ENCODE data around the gene XRN2. TPM values are rescaled to one million over a fixed set of nuclear protein-coding genes. Genes with fewer than 3 reads are reported as not detected.

XRN2 gene
- total RNA-seq, 2 experiments from 2014 or later = 48.5 to 48.9 TPM

DNA sequence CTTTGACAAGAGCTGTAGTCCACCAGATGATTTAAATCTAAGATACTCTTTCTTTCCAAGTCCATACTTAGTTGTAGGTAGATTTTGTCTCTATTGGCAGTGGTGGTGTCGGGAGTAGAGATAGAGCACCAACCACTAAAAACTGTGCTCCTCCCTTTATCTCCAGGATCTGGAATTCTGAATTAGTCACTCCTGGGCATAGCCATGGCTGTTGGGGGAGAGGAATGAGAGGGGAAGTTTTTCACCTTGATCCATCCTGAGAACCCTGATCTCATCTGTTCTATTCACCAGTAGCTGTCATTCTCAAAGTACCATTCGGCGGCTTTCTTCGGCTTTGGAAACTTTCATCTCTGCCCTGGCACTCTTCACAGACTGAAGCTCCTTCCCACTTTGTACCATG lies 129.8 kb downstream of the XRN2 start:
- POLR2A ChIA-PET = no interaction called here
- no peak overlapping the region for H3K27ac ChIP-seq (ENCODE audit: low read depth in 1 of 2, low read length in 2 of 2)
- Mint-ChIP-seq H3K36me3 (ENCODE audit: low read depth) (no peaks in the 10 kb centered on the region), H3K27ac (no peak overlapping the region), H3K27me3 (peaks cover 69% of the 10 kb centered on the region), H3K9me3 (no peaks in the 10 kb centered on the region), H3K4me1 (ENCODE audit: low read depth) (no peaks in the 10 kb centered on the region), H3K4me3 (no peak overlapping the region)
- no peaks in the 10 kb centered on the region for H3K4me1 ChIP-seq (ENCODE audit: insufficient read depth, low read length)
- H3K36me3 ChIP-seq (ENCODE audit: insufficient read depth, low read length) = no peaks in the 10 kb centered on the region
- no peak overlapping the region for H3K4me3 ChIP-seq (ENCODE audit: low read length)
- TF ChIP-seq, protein P1, sequence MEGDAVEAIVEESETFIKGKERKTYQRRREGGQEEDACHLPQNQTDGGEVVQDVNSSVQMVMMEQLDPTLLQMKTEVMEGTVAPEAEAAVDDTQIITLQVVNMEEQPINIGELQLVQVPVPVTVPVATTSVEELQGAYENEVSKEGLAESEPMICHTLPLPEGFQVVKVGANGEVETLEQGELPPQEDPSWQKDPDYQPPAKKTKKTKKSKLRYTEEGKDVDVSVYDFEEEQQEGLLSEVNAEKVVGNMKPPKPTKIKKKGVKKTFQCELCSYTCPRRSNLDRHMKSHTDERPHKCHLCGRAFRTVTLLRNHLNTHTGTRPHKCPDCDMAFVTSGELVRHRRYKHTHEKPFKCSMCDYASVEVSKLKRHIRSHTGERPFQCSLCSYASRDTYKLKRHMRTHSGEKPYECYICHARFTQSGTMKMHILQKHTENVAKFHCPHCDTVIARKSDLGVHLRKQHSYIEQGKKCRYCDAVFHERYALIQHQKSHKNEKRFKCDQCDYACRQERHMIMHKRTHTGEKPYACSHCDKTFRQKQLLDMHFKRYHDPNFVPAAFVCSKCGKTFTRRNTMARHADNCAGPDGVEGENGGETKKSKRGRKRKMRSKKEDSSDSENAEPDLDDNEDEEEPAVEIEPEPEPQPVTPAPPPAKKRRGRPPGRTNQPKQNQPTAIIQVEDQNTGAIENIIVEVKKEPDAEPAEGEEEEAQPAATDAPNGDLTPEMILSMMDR (IDR thresholded peaks at IDR 0.05) = no peak
- intact Hi-C loops (cut with DNase I, micrococcal nuclease) = no loop called here
- ATAC-seq (ENCODE audit: poor library complexity) = no peak
- H3K27me3 ChIP-seq (ENCODE audit: control insufficient read depth in 1 of 2, insufficient read depth in 2 of 2, low read length in 2 of 2) = peaks cover 5 to 10% of the 10 kb centered on the region in 2 experiments
- no peak for DNase-seq
- H3K9me3 ChIP-seq (ENCODE audit: control insufficient read depth in 1 of 2, insufficient read depth in 1 of 2, low read length in 2 of 2) = no peaks in the 10 kb centered on the region
- CTCF ChIA-PET = no interaction called here

DNA sequence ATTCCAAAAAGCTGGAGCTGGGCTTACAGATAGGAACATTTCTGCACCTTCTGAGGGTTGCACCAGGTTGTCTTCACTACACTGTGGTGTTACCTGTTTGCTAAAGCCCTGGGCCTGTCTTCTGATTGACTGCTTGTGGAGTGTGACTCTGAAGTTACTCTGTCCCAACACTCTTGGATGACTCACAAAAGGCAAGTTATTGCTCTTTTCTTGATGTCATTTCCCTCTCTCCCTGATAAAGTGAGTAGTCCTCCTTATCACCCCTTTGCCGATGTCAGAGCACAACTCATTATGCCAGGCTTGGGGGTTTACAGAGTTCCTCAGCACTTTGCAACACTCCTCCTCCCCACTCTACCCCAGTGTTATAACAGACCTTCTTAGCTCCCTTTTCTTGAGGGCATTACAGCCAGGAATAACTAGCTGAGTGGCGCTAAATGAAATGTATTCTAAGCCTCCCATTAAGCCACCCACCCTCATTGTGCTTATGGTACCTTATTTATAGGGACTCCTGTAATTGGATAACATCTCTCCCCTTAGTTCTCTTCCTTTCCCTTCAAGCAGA lies 130.3 kb downstream of the XRN2 start:
- ATAC-seq (ENCODE audit: poor library complexity) = no peak
- Mint-ChIP-seq H3K4me1 (ENCODE audit: low read depth) (no peaks in the 10 kb centered on the region), H3K36me3 (ENCODE audit: low read depth) (no peaks in the 10 kb centered on the region), H3K4me3 (no peak overlapping the region), H3K9me3 (no peaks in the 10 kb centered on the region), H3K27ac (no peak overlapping the region), H3K27me3 (peaks cover 66% of the 10 kb centered on the region)
- no peak for DNase-seq
- POLR2A ChIA-PET = no interaction called here
- H3K27me3 ChIP-seq (ENCODE audit: control insufficient read depth in 1 of 2, insufficient read depth in 2 of 2, low read length in 2 of 2) = peaks cover 5 to 10% of the 10 kb centered on the region in 2 experiments
- intact Hi-C loops (cut with DNase I, micrococcal nuclease) = no loop called here
- H3K4me3 ChIP-seq (ENCODE audit: low read length) = no peak overlapping the region
- H3K27ac ChIP-seq (ENCODE audit: low read depth in 1 of 2, low read length in 2 of 2) = no peak overlapping the region
- CTCF ChIA-PET = no interaction called here
- TF ChIP-seq, protein P1 (IDR thresholded peaks at IDR 0.05) = no peak
- no peaks in the 10 kb centered on the region for H3K9me3 ChIP-seq (ENCODE audit: control insufficient read depth in 1 of 2, insufficient read depth in 1 of 2, low read length in 2 of 2)
- no peaks in the 10 kb centered on the region for H3K36me3 ChIP-seq (ENCODE audit: insufficient read depth, low read length)
- H3K4me1 ChIP-seq (ENCODE audit: insufficient read depth, low read length) = no peaks in the 10 kb centered on the region

DNA sequence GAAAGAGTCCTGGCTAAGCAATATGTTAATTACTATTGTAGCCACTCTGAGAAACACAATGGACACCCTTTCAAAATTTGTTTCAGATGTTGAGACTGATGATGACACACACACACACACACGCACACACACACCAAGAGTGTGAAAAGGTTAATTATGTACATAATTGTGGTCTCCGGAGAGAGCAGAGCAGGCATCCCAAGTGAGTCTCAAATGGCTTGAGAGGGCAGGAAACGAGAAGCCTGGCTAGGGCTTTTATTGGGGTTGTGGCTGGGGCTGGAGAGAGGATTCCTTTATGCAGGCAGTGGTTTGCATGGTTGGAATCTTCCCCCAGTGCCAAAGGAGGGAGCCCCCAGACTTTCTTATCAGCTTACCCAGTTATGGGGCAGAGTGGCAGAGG lies 132.4 kb downstream of the XRN2 start:
- no peak overlapping the region for H3K27ac ChIP-seq (ENCODE audit: low read depth in 1 of 2, low read length in 2 of 2)
- CTCF ChIA-PET = no interaction called here
- H3K4me3 Mint-ChIP-seq = no peak overlapping the region

More for the DNA sequence above, 132.4 kb downstream of the XRN2 start:
- H3K4me1 ChIP-seq (ENCODE audit: insufficient read depth, low read length) = no peaks in the 10 kb centered on the region
- no peaks in the 10 kb centered on the region for H3K36me3 ChIP-seq (ENCODE audit: insufficient read depth, low read length)
- intact Hi-C loops (cut with DNase I, micrococcal nuclease) = no loop called here
- Mint-ChIP-seq H3K27me3 (peaks cover 54% of the 10 kb centered on the region), H3K36me3 (ENCODE audit: low read depth) (no peaks in the 10 kb centered on the region), H3K4me1 (ENCODE audit: low read depth) (no peaks in the 10 kb centered on the region), H3K27ac (no peak overlapping the region), H3K9me3 (no peaks in the 10 kb centered on the region)
- POLR2A ChIA-PET = no interaction called here
- DNase-seq = no peak
- TF ChIP-seq, protein P1 (IDR thresholded peaks at IDR 0.05) = no peak
- no peak for ATAC-seq (ENCODE audit: poor library complexity)
- H3K9me3 ChIP-seq (ENCODE audit: control insufficient read depth in 1 of 2, insufficient read depth in 1 of 2, low read length in 2 of 2) = no peaks in the 10 kb centered on the region
- H3K4me3 ChIP-seq (ENCODE audit: low read length) = no peak overlapping the region
- peaks cover 1 to 4% of the 10 kb centered on the region in 2 experiments for H3K27me3 ChIP-seq (ENCODE audit: control insufficient read depth in 1 of 2, insufficient read depth in 2 of 2, low read length in 2 of 2)

Measured in CD4-positive, alpha-beta T cell (primary cell).